Type B pancreatic cell (in vitro differentiated cells): Measurements from ENCODE around the gene PALD1. TPM values are rescaled to one million over a fixed set of nuclear protein-coding genes. Genes with fewer than 3 reads are reported as not detected.

Experiments used
- DNase-seq: peaks from one replicate; pipeline ENCODE4 v3.0.0; 2021; ENCODE audit warnings: mixed read lengths; ENCODE audit not compliant: unreplicated experiment; ENCODE audit errors: extremely low spot score
- H3K27ac Mint-ChIP-seq: 2 replicates; pipeline ENCODE4 v1.8.0; 2021; ENCODE audit warnings: mild to moderate bottlenecking, mixed read lengths
- H3K27me3 Mint-ChIP-seq: 2 replicates; pipeline ENCODE4 v1.8.0; 2021; ENCODE audit warnings: mixed read lengths
- H3K36me3 Mint-ChIP-seq: 2 replicates; pipeline ENCODE4 v1.8.0; 2021; ENCODE audit warnings: mixed read lengths
- H3K4me1 Mint-ChIP-seq: one replicate; pipeline ENCODE4 v1.8.0; 2021; ENCODE audit warnings: mixed read lengths; ENCODE audit not compliant: unreplicated experiment
- H3K4me3 Mint-ChIP-seq: 2 replicates; pipeline ENCODE4 v1.8.0; 2021; ENCODE audit warnings: mild to moderate bottlenecking, mixed read lengths
- H3K9me3 Mint-ChIP-seq: 2 replicates; pipeline ENCODE4 v1.8.0; 2021; ENCODE audit warnings: mixed read lengths
- CTCF ChIP-seq: fragments of 200-600 bp; sonication (generic); conservative IDR thresholded peaks from 2 replicates; pipeline ENCODE4 v1.5.0; 2021; ENCODE audit warnings: antibody characterized with exemption, mild to moderate bottlenecking
- total RNA-seq: library from RNA; stranded (reverse); gene quantifications from 2 replicates; pipeline ENCODE4 v1.2.1, GENCODE V29; 2021; ENCODE audit warnings: low replicate concordance

The PALD1 gene
- total RNA-seq, 1 donor from 2014 or later = 9.6 TPM

- no peaks in the 10 kb centered on the region for H3K9me3 Mint-ChIP-seq
- no peak overlapping the region for H3K27ac Mint-ChIP-seq
- TF ChIP-seq CTCF = no peak
- DNase-seq = no peak
- H3K27me3 Mint-ChIP-seq = peaks cover 6% of the 10 kb centered on the region
- H3K36me3 Mint-ChIP-seq = no peaks in the 10 kb centered on the region
- no peak overlapping the region for H3K4me3 Mint-ChIP-seq
- peaks cover 18% of the 10 kb centered on the region for H3K4me1 Mint-ChIP-seq
Measured at GRCh38 chr10:70491614-70492013, 13.0 kb downstream of the PALD1 start.

GRCh38 chr10:70492786-70493659, 14.5 kb downstream of the PALD1 start:
- H3K4me1 Mint-ChIP-seq = peaks cover 18% of the 10 kb centered on the region

GRCh38 chr10:70493660-70494234, 15.2 kb downstream of the PALD1 start:
- TF ChIP-seq CTCF = no peak
- Mint-ChIP-seq H3K36me3 (no peaks in the 10 kb centered on the region), H3K27me3 (peaks cover 6% of the 10 kb centered on the region), H3K9me3 (no peaks in the 10 kb centered on the region), H3K27ac (no peak overlapping the region), H3K4me1 (peaks cover 18% of the 10 kb centered on the region), H3K4me3 (no peak overlapping the region)
- no peak for DNase-seq

More at GRCh38 chr10:70492786-70493659, 14.5 kb downstream of the PALD1 start:
- Mint-ChIP-seq H3K4me3 (no peak overlapping the region), H3K36me3 (no peaks in the 10 kb centered on the region), H3K27me3 (peaks cover 6% of the 10 kb centered on the region), H3K9me3 (no peaks in the 10 kb centered on the region), H3K27ac (no peak overlapping the region)
- no peak for TF ChIP-seq CTCF
- no peak for DNase-seq

GRCh38 chr10:70494536-70494935, 16.0 kb downstream of the PALD1 start:
- Mint-ChIP-seq H3K9me3 (no peaks in the 10 kb centered on the region), H3K27ac (no peak overlapping the region), H3K27me3 (peaks cover 6% of the 10 kb centered on the region), H3K4me3 (no peak overlapping the region), H3K36me3 (no peaks in the 10 kb centered on the region), H3K4me1 (peaks cover 25% of the 10 kb centered on the region)
- no peak for DNase-seq
- no peak for TF ChIP-seq CTCF

GRCh38 chr10:70494966-70495365, 16.4 kb downstream of the PALD1 start:
- no peaks in the 10 kb centered on the region for H3K36me3 Mint-ChIP-seq
- H3K9me3 Mint-ChIP-seq = no peaks in the 10 kb centered on the region
- H3K27me3 Mint-ChIP-seq = peaks cover 6% of the 10 kb centered on the region
- TF ChIP-seq CTCF = no peak
- H3K4me3 Mint-ChIP-seq = no peak overlapping the region
- no peak for DNase-seq
- H3K4me1 Mint-ChIP-seq = peaks cover 29% of the 10 kb centered on the region
- H3K27ac Mint-ChIP-seq = no peak overlapping the region
